ELF-1 (cell line): ENCODE results near the gene TTC28.

Experiments
- DNase-seq: peaks from one replicate; pipeline ENCODE4 v3.0.0-alpha.2; 2016; ENCODE audit warnings: low read depth, low spot score

TTC28 gene

DNA sequence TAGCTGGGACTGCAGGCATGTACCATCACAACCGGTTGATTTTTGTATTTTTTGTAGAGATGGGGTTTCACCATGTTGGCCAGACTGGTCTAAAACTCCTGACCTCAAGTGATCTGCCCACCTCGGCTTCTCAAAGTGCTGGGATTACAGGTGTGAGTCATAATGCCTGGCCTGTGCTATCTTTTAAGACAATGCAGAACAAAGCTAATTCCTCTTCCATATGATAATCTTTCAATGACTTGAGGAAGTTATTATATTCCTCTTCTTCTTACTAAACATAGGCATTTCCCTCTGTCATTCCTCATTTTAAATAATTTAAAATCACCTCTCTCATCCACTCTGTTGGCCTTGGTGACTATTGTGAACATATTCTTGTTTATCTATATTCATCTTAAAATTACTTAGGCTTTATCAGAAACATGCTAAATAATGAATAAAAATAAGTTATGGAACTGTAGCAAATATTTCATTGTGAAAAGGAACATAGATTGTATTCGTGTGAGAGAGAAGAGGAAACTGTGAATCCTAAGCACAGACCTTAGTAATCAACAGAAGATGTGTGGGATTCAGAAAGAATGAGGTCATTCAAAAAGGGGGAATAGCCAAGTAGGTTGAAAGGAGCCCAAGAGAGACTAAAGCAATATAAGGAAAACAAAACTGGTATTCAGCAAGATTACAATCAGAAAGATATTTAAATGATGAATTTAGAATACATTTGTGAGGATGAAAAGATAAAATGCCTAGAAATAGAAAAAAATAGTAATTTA, 269.4 kb downstream of the TTC28 start:
- DNase-seq, result no peak

DNA sequence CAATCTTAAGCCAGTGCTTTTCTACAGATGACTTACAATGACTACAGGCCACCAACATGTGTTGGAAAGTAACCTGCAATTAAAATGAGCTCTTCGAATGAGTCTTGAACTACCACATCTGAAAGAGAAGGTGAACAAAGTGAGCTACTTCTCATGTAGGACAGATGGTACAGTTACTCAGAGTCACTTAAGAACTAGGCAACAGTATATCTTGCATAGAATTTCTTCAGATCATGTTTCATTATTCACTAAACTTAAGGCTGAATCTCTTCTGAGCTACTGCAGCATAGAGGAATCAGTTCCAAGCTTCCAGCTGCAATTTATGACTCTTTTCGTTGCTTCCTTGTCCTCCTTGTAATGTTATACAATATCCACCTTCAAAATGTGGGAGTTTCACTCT, 270.9 kb downstream of the TTC28 start:
- no peak for DNase-seq

DNA sequence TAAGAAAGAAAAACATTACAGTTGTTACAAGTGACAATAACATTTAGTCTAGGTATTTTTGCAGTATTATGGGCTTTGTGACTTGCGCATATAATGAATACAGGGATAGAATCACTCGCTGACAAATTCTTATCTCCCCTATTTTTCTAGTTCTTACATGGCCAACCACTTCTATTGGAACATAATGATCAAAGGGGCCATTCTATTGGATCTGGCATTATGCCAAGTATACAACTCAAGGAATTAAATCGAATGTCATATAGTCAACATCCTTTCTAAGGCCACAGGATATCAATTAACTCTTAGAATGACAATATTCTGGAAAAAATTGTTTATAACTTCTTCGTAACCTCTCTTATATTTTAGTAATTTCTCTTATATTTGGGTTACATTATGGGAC, 272.0 kb downstream of the TTC28 start:
- no peak for DNase-seq

DNA sequence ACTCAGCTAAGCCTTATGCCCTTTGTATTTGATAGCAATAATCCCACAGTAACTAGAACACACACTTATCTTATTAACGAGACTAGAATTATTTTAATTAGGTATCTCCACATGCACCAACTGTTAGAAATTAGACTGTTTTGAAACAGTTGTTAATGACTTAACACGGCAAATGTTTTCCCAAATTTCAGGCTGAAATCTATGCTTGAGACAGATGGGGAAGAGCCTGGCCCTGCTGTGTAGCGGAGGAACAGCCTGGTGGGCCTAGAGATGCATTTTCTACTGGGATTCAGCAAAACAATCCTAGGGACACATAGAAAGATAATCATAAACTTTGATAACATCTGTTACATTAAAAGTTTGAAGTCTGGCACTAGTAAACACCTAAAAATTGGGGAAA, 273.4 kb downstream of the TTC28 start:
- DNase-seq, result no peak

DNA sequence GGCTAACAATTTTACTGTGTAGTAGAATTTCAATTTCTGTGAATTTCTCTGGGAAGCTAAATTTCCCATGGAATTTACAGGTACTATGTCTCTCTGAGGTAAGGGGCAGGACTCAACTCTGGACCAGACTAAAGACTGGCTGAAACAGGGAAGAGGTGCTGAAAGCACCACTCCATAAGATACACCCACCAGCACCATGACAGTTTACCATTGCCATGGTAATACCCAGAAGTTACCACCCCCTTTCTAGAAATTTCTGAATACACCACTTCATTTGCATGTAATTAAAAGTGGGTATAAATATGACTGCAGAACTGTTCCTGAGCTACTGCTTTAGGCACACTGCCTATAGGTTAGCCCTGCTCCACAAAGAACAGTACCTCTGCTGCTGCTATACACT, 274.1 kb downstream of the TTC28 start:
- DNase-seq, result no peak

DNA sequence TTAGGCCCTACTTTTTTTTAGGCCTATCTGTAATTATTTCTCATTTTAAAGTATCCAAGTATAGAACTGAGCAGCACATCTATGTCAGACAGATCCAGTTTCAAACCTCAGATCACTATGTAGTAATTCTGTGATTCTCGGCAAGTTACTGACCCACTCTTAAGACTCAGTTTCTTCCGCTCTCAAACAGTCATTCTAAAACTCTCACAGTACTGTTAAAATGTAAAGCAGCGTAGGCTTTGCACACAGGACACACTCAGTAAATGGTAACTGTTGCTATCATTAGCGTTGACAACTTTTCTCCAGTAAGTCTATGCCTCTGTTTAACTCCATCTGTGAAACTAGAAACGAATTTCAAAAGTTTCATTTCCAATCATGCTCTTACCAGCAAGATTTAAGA, 277.1 kb downstream of the TTC28 start:
- no peak for DNase-seq

DNA sequence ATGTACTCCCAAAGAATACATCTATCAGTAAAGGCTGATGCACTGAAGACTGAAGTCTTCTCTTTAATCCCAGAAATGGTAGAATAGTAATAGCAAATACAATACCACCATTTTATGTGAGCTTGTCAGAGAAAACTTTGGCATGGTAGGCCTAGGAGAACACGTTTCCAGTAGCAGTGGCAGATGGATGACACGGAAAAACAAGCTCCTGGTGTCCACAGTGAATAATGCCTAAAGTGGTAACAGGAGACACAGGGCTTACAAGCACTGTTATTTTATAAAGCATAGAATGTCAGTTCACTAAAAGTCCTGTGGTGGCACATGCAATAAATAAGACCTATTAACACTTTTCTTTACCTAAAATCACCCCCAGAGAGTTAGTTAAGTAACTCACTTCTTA, 277.6 kb downstream of the TTC28 start:
- DNase-seq, result no peak

DNA sequence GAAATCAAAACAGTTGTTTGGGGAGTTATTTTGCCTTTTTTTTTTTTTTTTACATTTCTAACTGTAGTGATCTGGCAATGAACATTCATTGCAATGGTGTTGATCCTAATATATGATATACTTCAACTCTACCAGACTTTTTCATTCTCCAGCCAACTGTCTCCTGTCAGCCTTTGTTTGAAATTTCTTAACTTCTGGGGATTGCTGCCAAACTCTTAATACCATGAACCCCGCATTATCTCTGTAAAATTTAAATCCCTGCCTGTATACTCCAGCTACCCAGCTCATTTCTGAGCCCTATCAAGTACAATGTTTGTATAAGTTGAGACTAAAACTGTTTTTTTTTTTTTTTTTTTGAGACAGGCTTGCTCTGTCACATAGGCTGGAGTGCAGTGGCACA, 280.7 kb downstream of the TTC28 start:
- DNase-seq, result no peak

DNA sequence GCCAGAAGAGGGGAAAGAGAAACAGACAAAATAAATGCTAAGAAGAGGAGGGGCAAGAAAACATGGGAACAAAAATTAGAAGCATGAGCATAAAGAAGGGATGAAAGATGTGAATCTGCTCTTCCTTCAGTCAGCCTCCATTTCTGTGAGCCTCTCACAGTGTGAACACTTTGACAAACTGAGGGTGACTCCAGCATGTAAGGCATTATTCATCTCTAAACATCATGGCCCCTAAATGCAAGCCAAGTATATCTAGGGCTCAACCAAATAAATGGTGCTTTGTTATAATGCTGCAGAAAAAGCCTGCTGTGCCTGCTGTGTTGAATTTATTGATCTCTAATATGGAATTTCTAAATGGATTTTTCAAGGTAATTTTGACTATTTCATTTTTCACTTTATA, 281.3 kb downstream of the TTC28 start:
- DNase-seq, result no peak

DNA sequence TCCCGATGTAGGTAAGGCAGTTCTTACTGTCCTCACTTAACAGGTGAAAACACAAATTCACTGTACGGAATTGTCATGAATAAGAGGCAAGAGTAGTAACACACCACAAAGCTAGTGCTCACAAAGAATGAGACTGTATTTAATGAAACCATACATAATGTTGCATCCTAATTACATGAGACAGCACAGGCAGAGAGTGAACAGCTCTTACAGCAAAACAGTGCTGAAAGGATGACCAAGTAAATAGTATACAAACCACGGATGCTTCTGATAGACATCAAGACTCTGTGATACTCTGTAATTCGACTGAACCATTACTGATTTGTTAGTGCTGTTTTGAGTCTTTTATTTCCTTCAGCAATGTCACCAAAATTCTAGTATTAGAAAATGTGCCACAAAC, 282.3 kb downstream of the TTC28 start:
- DNase-seq, result no peak

DNA sequence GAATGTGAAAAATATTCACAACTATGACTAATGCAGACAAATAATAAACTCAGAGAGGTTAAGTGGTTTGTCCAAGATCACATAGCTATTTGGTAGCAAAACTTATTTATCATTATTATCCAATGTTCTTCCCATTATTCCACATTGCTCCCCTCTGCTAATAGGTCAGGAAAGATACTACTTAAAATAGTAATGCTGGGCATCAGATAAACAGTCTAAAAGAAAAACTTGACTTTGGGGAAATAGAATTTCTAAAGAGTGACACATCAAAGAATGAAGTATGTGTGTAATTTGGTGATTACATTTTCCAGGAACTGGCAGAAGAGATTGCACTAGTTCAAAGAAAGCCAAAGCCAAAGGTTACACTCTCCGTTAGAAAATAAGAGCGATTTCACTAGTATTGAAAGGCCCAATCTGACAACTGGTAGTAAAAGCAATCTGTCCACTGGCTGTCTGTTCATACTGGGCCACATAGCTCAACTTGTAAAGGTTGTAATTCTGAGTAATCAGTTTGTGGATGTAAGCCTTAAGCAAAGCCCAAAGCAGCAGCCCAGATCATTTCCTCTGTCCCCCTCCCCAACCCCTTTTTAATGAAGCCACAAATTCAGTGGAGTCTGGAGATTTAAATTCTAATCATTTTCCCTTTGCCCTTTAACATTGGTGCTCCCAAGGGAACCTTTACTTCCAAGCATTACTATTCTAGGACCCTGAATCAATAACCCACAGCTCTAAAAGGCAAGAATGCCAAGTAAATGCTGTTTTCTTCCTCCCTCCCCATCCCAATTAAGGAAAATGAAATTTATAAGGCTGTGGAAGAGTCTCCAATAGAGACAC, 283.5 kb downstream of the TTC28 start:
- no peak for DNase-seq

DNA sequence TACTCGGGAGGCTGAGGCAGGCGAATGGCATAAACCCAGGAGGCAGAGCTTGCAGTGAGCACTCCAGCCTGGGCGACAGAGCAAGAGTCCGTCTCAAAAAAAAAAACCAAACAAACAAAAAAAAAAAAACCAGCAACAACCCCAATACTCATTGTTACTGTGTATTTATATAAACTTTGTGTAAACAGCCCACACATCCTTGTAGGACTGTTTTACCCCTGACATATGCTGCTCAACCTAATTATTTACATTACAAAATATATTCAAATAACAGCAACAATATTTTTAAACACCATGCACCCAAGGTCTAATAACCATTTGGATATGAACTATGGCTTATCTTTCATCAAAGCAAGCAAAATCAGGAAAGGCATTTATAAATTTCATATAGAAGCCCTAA, 284.1 kb downstream of the TTC28 start:
- no peak for DNase-seq

DNA sequence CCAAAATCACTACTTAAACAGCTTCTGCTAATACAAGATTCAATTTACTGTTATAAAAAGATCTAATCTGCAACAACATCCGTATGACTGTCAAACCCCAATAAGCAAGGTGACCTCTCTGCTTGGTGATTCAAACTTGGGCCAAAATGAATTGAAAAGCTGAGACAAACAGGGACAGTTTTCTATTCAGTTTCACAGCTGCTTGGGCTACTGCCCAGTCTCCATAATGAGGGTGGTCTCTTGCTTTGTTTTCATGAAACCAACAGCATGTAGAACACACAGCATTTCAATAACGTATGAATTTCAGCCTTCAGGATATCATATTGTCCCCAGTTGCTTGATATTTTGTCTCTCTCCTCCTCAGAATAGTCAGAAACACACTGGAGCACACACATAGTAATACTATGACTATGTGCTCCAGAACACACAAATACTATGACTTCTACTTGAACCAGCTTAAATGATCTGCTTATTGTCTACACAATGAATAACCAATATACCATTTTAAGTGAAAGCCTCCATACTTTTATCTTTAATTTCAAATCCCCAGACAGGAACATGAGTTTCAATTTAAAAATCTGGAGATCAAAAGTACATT, 285.0 kb downstream of the TTC28 start:
- DNase-seq, result no peak

DNA sequence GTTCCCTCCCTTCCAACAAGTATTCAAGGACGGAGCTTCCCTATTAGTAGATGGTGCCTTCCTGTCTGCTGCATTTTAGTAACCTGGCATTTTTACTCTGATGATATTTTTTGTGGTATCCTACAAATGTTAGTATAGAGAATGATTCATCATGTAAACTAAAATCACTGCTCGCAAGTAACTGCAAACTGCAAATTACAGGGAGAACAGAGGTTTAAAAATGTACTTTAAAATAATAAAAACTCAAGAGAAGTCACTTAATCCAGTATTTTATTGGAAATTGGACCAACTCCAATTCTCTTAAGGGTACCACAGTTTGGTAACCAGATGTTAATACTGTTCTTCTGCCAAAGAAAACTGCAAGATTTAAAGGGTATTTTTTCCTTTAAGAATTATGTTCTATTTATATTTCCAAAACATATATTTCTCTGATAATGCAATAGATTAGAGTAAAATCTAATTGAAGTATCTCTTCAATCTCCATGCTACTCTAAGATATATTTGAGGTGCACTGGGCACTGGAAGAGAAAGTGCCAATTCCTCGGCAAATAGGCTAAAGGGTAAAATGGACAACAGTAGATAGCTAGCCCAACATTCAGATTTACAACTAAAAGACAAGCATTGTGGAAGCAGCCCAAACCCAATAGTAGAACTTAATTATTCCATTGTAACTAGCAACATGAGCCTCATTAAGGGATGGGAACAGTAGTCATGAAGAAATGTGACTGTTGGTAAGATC, 298.0 kb downstream of the TTC28 start:
- no peak for DNase-seq

DNA sequence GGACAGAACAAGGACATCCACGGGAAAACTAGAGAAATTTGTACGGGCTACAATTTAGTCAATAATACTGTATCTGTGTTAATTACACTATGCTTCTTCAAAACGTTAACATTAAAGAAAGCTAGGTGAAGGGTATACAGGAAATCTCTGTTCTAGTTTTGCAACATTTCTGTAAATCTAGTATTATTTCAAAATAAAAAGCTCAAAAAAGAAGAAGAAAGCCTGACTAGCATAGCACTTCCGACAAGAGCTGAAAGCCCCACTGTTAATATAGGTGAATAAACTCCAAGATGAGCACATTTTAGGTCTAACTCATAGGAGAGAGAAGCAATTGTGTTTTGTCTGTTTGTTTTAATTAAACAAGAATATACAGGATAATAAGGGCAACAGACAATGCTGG, 299.7 kb downstream of the TTC28 start:
- DNase-seq, result no peak

DNA sequence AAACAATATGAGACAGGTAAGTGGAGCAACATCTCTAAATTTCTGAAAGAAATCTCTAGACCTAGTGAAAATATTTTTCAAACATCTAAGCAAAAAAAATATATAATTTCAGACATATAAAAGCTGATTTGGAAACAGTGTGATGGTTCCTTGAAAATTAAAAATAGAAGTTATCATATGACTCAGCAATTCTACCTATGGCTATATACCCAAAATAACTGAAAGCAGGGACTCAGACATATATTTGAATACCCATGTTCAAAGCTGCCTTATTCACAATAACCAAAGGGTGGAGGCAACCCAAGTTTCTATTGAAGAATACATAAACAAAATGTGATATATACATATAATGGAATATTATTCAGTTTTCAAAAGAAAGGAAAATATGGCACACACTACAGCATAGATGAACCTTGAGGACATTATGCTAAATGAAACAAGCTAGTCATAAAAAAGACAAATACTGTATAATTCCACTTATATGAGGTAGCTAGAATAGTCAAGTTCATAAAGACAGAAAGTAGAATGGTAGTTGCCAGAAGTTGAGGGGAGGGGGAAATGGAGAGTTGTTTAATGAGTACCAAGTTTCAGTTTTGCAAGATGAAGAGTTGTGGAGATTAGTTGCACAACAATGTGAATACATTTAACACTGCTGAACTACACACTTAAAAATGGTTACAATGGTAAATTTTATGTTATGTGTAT, 300.4 kb downstream of the TTC28 start:
- DNase-seq, result no peak

DNA sequence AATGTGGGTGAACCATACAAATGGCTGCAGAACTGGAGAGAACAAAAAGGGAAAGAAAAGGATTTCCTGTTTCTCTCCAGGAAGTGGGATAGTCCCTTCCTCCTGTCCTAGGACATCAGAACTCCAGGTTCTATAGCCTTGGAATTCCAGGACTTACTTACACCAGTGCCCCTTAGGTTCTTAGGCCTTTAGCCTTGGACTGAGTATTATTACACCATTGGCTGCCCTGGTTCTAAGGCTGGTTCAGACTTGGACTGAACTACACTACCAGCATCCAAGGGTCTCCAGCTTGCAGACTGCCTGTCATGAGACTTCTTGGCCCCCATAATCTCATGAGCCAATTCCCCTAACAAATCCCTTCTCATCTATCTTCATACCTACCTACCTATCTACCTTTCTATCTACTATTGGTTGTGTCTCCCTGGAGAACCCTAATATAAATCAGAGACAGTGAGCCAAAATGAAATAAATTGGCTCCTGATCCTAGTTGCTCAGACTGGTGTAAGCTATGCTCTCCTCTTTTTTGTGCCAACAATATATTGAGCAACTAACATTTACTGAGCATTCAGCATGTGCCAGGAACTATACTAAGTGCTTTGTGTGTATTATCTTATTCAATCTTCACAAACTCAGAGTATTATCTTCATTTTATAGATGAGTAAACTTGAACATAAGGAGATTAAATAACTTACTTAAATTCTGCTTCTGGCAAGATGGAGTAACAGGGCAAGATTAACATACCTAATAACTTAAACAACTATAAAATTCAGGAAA, 303.7 kb downstream of the TTC28 start:
- no peak for DNase-seq

DNA sequence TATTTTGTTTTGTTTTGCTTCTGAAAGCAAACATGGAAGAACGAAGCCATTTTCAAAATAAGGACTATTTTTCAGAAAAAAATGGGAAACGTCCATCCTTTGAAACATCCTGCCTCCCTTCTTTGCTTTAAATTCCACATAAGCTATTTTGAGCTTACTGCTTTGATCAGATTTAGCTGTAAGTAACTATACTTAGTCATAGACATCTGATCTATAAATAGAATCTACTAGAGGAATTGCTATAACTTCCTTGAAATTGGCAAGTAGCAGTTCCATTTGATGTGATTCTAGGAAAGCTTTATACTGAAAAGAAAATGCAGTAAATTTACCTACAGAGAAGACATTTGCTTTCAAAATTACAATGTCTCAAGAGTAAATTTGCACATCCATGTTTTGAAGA, 305.8 kb downstream of the TTC28 start:
- DNase-seq, result no peak

DNA sequence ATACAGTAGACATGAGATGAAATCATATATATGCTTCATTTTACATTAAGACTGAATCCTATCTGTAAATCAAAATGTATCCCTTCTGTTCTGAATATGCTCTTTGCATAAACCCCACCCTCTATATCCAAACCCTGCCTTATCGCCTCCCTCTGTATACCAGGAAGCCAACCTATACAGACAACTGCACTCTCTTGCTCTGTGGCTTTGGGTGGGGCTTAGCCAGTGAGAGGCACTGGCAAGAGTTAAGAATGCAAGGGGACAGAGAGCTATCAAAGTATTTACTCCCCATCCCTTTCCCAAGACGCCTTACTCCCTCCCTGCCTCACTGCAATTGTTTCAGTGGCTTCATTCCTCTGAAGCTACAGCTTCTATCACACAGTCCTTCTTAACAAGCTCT, 309.8 kb downstream of the TTC28 start:
- DNase-seq, result no peak

DNA sequence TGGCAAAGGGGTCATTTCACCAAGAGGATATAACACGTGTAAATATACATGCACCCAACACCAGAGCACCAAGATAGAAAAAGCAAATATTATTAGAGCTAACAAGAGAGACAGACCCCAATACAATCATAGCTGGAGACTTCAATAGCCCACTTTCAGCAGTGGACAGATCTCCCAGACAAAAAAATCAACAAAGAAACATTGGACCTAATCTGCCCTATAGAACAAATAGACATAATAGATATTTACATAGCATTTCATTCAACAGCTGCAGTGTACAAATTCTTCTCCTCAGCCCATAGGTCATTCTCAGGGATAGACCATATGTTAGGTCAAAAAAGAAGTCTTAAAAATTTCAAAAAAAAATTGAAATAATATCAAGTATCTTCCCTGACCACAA, 312.8 kb downstream of the TTC28 start:
- no peak for DNase-seq

DNA sequence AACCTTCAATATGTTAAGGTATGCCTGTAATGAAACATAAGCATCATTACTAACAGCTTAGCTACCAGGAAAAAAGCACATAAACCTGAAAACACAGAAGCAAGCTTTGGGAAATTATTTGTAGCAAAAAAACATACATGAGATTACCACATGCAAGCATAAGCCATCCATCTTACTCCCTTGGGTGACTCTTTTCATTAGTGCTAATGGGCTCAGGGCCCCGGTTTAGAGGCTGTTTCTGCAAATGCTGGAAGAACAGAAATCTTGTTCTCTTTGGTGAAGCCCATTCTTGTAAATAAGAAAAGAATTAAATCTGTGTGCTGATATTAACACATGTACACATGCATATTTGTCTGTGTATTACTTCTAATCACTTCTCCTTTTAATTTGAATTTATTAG, 314.3 kb downstream of the TTC28 start:
- DNase-seq, result no peak
